Cardiac muscle cell (in vitro differentiated cells and primary cell): ENCODE measurements around the gene C2CD5. TPM values are rescaled to one million over a fixed set of nuclear protein-coding genes. Genes with fewer than 3 reads are reported as not detected.

Source experiments
- DNase-seq, 2 donors: peaks; one replicate each; pipeline versions ENCODE4 v3.0.0 to v3.0.0-alpha.2; 2010 to 2017; ENCODE audit warnings: low read depth in 1 of 2, low spot score in 1 of 2
- H3K27ac ChIP-seq: fragments of 200-600 bp; sonication (generic); 2 replicates; pipeline ENCODE4 v1.5.1; 2016
- H3K27me3 ChIP-seq: fragments of 200-600 bp; sonication (generic); 2 replicates; pipeline ENCODE4 v1.6.0; 2016; ENCODE audit warnings: control low read depth
- H3K36me3 ChIP-seq: fragments of 200-600 bp; sonication (generic); 2 replicates; pipeline ENCODE4 v1.5.1; 2016; ENCODE audit warnings: control low read depth
- H3K4me1 ChIP-seq: fragments of 200-600 bp; sonication (generic); 2 replicates; pipeline ENCODE4 v1.8.1; 2017; ENCODE audit warnings: low read depth, mild to moderate bottlenecking, mixed run types
- H3K4me3 ChIP-seq: fragments of 200-600 bp; sonication (generic); 2 replicates; pipeline ENCODE4 v1.5.1; 2016; ENCODE audit warnings: mild to moderate bottlenecking
- H3K9me3 ChIP-seq: fragments of 200-600 bp; sonication (generic); 2 replicates; pipeline ENCODE4 v1.5.1; 2017; ENCODE audit warnings: low read depth, mild to moderate bottlenecking, control low read depth
- polyA plus RNA-seq: library from polyadenylated mRNA; unstranded; fragments of >200 nt; fragmentation: Nextera tagmentation; extraction: Ambion mirVana; gene quantifications from 2 replicates; pipeline ENCODE4 v1.2.1, GENCODE V29; 2016
- total RNA-seq: library from RNA; depleted of rRNA; stranded (reverse); fragments of >200 nt; gene quantifications from 2 replicates; pipeline ENCODE4 v1.2.3, GENCODE V29; 2016
- TF ChIP-seq, protein P1 (sequence below): IDR thresholded peaks from 2 replicates; pipeline ENCODE4 v1.5.1; 2012; ENCODE audit warnings: low read depth, mild to moderate bottlenecking, low read length

The C2CD5 gene
- total and polyA plus RNA-seq, 2 experiments from 2014 or later = 16.5 to 22.2 TPM

DNA sequence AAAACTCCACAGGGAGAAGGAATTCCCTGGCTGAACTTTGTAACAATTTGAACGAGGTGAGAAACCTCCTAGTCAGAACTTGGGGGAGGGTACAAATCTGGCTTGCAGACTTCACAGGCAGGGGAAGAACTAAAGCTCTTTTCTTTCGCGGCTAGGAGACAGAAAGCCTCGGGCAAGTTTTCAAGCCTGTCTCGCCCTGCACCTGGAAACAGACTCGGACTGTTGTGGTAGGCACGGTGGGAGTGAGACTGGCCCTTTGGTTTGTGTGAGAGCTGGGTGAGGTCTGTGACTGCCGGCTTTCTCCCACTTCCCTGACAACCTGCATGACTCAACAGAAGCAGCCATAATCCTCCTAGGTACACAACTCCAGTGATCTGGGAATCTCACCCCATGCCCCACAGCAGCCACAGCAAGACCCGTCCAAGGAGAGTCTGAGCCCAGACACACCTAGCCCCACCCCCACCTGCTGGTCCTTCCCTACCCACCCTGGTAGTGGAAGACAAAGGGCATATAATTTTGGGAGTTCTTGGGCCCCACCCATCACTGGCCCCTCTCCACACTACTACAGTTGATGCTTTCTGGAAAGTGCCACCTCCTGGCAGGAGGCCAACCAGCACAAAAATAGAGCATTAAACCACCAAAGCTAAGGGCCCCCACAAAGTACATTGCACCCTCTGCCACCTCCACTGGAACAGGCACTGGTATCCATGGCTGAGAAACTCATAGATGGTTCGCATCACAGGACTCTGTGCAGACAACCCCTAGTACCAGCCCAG lies 107.1 kb downstream of the C2CD5 start:
- Histone ChIP-seq H3K36me3 (no peaks in the 10 kb centered on the region), H3K27me3 (no peaks in the 10 kb centered on the region), H3K4me1 (no peaks in the 10 kb centered on the region), H3K27ac (no peak overlapping the region), H3K9me3 (no peaks in the 10 kb centered on the region), H3K4me3 (no peak overlapping the region)
- TF ChIP-seq, protein P1, sequence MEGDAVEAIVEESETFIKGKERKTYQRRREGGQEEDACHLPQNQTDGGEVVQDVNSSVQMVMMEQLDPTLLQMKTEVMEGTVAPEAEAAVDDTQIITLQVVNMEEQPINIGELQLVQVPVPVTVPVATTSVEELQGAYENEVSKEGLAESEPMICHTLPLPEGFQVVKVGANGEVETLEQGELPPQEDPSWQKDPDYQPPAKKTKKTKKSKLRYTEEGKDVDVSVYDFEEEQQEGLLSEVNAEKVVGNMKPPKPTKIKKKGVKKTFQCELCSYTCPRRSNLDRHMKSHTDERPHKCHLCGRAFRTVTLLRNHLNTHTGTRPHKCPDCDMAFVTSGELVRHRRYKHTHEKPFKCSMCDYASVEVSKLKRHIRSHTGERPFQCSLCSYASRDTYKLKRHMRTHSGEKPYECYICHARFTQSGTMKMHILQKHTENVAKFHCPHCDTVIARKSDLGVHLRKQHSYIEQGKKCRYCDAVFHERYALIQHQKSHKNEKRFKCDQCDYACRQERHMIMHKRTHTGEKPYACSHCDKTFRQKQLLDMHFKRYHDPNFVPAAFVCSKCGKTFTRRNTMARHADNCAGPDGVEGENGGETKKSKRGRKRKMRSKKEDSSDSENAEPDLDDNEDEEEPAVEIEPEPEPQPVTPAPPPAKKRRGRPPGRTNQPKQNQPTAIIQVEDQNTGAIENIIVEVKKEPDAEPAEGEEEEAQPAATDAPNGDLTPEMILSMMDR = no peak
- no peak for DNase-seq

DNA sequence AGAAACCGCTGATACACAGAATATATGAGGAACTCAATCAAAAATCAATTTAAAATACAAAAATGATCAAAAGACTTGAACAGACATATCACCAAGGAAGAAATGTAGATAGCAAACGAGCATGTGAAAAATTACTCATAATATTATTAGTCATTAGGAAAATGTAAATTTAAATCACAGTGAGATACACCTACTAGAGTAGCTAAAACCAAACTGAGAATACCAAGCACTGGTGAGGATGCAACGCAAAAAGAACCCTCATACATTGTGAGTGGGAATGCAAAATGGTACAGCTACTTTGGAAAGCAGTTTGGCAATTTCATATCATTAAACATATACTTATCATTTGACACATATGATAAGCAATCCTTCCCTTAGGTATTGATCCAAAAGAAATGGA lies 108.8 kb downstream of the C2CD5 start:
- Histone ChIP-seq H3K27me3 (no peaks in the 10 kb centered on the region), H3K4me1 (no peaks in the 10 kb centered on the region), H3K9me3 (no peaks in the 10 kb centered on the region), H3K27ac (no peak overlapping the region), H3K36me3 (no peaks in the 10 kb centered on the region), H3K4me3 (no peak overlapping the region)
- TF ChIP-seq, protein P1 = no peak
- DNase-seq = no peak

DNA sequence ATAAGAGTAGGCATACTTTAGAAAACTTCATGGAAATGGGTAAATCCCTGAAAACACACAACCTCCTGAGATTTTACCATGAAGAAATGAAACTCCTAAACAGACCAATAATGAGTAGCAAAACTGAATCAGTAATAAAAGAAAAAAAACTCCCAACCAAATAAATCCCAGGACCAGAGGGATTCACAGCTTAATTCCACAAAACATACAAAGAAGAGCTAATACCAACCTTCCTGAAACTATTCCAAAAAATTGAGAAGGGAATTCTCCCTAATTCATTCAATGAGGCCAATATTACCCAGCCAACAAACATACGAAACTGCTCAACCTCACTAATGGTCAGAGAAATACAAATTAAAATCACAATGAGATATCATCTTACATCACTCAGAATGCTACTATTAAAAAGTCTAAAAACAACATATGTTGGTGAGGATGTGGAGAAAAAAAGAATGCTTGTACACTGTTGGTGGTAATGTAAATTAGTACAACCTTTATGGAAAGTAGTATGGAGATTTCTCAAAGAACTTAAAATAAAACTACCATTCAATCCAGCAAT lies 112.6 kb downstream of the C2CD5 start:
- H3K36me3 ChIP-seq = no peaks in the 10 kb centered on the region
- no peaks in the 10 kb centered on the region for H3K9me3 ChIP-seq
- DNase-seq = no peak
- H3K27ac ChIP-seq = no peak overlapping the region
- H3K4me1 ChIP-seq = no peaks in the 10 kb centered on the region
- no peaks in the 10 kb centered on the region for H3K27me3 ChIP-seq
- no peak overlapping the region for H3K4me3 ChIP-seq
- TF ChIP-seq, protein P1 = no peak

DNA sequence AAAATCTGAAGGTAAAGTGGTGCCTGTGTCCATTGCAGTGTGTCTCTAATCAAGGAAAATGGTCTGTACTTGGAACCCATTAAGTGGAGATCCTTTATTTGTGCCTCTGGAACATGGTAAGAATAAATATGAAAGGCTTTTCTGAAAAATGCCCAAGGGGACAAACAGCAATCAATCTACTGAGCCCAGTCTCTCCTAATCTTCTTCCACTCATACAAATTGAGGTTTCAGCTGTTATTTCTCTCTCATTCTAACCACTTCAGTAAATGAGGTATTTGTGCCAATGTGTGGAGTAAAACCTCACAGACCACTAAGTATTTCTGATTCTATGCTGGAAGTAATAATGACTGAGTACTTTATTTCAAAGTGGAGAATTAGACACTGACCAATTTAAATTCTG lies 127.5 kb downstream of the C2CD5 start:
- Histone ChIP-seq H3K27ac (no peak overlapping the region), H3K27me3 (no peaks in the 10 kb centered on the region), H3K36me3 (no peaks in the 10 kb centered on the region), H3K4me1 (no peaks in the 10 kb centered on the region), H3K9me3 (no peaks in the 10 kb centered on the region), H3K4me3 (no peak overlapping the region)
- no peak for DNase-seq
- TF ChIP-seq, protein P1 = no peak

DNA sequence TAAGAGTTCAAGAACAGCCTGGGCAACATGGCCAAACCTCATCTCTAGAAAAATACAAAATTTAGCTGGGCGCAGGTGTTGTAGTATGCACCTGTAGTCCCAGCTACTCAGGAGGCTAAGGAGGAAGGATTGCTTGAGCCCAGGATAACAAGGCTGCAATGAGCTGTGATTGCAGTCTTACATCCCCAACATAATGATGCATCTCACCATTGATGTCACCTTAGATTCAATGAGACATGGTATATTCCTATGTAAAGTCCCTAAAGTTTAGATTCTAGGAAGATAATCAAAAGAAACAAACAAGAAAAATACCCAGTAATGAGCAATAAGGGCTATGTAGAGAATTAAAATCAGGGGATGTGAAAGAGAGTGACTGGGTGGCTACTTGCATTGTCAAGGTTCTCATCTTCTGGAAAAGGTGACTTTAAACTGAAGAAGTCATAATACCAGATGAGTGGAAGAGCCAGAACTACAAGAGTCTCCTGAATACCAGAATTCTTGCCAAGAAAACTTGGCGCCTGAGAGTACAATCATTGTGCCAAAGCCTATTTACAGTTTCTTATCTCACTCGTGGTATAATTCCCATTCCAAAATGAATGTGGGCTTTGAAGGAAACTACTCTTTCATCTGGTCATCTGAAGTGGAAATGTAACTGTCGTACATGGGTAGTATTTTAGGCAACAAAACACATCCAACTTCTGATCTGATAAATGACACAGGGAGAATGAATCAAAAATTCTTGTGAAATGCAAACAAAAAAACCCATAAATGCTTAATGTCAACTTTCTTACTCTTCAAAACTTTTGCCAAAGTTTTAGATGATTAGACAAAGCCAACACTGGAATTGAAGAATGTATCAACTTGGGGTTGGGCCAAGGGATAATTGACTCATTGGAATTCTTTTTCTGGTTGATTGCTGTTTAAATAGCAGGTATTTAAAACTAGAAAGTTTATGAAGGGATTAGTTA lies 128.7 kb downstream of the C2CD5 start:
- no peak overlapping the region for H3K4me3 ChIP-seq
- no peaks in the 10 kb centered on the region for H3K36me3 ChIP-seq
- H3K9me3 ChIP-seq = no peaks in the 10 kb centered on the region
- DNase-seq = peak in 1 of 2 donors; percentile 50
- H3K4me1 ChIP-seq = no peaks in the 10 kb centered on the region
- no peak overlapping the region for H3K27ac ChIP-seq
- TF ChIP-seq, protein P1 = no peak
- H3K27me3 ChIP-seq = no peaks in the 10 kb centered on the region
